ENCODE results near the gene MRPL1. TPM values are rescaled to one million over a fixed set of nuclear protein-coding genes. Genes with fewer than 3 reads are reported as not detected.

The MRPL1 gene
- total RNA-seq, 4 donors from 2014 or later = 17.1 to 25.6 (median 20.4) TPM

DNA sequence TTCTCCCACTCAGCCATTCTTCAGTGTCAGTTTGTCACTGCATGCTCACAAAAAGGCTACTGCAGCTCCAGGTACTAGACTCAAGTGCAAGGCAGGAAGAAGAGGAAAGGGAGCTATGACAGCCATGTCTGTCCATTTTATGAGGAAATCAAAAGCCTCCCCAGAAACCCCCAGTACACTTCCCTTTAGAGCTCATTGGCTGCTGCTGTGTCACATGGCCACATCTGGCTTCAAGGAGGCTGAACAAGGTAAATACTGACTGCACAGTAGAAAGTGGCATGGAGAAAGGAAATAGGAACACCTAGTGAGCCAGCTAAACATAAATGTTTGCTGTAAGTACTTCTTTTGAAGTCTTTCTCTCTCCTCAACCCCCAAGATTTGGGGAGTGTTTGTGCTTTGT is 127.3 kb downstream of the MRPL1 start:
- Histone ChIP-seq H3K4me1 (no peaks in the 10 kb centered on the region), H3K36me3 (no peaks in the 10 kb centered on the region), H3K9me3 (no peaks in the 10 kb centered on the region), H3K27me3 (no peaks in the 10 kb centered on the region), H3K27ac (no peak overlapping the region), H3K4me3 (no peak overlapping the region)
- TF ChIP-seq, protein P1, sequence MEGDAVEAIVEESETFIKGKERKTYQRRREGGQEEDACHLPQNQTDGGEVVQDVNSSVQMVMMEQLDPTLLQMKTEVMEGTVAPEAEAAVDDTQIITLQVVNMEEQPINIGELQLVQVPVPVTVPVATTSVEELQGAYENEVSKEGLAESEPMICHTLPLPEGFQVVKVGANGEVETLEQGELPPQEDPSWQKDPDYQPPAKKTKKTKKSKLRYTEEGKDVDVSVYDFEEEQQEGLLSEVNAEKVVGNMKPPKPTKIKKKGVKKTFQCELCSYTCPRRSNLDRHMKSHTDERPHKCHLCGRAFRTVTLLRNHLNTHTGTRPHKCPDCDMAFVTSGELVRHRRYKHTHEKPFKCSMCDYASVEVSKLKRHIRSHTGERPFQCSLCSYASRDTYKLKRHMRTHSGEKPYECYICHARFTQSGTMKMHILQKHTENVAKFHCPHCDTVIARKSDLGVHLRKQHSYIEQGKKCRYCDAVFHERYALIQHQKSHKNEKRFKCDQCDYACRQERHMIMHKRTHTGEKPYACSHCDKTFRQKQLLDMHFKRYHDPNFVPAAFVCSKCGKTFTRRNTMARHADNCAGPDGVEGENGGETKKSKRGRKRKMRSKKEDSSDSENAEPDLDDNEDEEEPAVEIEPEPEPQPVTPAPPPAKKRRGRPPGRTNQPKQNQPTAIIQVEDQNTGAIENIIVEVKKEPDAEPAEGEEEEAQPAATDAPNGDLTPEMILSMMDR (IDR thresholded peaks at IDR 0.05) = no peak
- TF ChIP-seq EP300 (IDR thresholded peaks at IDR 0.05) (no peak), POLR2A (IDR thresholded peaks at IDR 0.05) (no peak), POLR2AphosphoS5 (IDR thresholded peaks at IDR 0.05) (no peak)
- ATAC-seq = no peak

DNA sequence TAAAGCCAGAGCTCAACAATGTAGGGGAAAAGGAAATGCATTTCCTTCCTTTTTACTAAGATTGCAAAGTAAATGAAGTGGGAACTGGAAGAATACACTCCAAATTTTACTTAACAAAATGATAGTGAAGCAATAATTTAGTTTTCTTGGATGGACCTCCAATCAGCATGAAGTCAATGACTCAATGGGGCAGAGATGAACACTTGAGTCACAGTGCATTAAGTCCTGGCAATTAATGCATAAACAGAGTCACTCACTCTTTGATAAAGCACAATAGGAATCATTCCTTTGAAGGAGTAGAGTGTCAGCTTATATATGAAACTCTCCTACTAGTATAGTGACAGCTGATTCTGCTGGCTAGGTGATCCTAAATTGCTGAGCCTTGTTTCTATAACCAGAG is 127.8 kb downstream of the MRPL1 start:
- Histone ChIP-seq H3K27me3 (no peaks in the 10 kb centered on the region), H3K27ac (no peak overlapping the region), H3K4me3 (no peak overlapping the region), H3K4me1 (no peaks in the 10 kb centered on the region), H3K9me3 (no peaks in the 10 kb centered on the region), H3K36me3 (no peaks in the 10 kb centered on the region)
- TF ChIP-seq EP300 (IDR thresholded peaks at IDR 0.05) = no peak
- TF ChIP-seq POLR2A (IDR thresholded peaks at IDR 0.05) = no peak
- no peak for TF ChIP-seq POLR2AphosphoS5 (IDR thresholded peaks at IDR 0.05)
- TF ChIP-seq, protein P1 (IDR thresholded peaks at IDR 0.05) = no peak
- ATAC-seq = no peak

DNA sequence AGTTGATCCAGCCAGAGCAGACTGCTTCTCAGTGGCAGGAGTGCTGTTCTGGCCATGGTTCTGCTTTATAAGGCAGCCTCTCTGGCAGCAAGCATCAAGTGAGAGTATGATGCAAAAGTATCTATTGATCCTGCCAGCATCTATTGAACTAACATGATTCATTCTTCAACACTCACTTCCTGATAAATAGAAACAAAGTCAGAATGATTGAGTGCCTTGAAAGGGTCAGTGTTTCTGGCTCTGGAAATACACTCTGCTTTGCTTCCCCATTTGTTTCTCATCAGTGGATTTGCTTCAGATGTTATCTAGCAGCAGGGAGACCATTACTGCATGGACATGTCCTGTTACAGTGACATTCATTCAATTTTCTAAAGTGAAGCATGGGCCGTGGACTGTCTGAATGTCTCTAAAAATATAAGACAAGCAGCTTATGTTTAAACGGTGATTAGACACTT is 128.3 kb downstream of the MRPL1 start:
- H3K4me1 ChIP-seq = no peaks in the 10 kb centered on the region
- TF ChIP-seq, protein P1 (IDR thresholded peaks at IDR 0.05) = no peak
- TF ChIP-seq POLR2A (IDR thresholded peaks at IDR 0.05) (no peak), EP300 (IDR thresholded peaks at IDR 0.05) (no peak), POLR2AphosphoS5 (IDR thresholded peaks at IDR 0.05) (no peak)
- no peak for ATAC-seq
- H3K27ac ChIP-seq = no peak overlapping the region
- WGBS, 2 donors (ENCODE audit: low coverage in 1 of 2) = 35 to 42% methylated on average over 2 of the region's 2 CpGs
- H3K4me3 ChIP-seq = no peak overlapping the region
- H3K27me3 ChIP-seq = no peaks in the 10 kb centered on the region
- H3K9me3 ChIP-seq = no peaks in the 10 kb centered on the region
- no peaks in the 10 kb centered on the region for H3K36me3 ChIP-seq

DNA sequence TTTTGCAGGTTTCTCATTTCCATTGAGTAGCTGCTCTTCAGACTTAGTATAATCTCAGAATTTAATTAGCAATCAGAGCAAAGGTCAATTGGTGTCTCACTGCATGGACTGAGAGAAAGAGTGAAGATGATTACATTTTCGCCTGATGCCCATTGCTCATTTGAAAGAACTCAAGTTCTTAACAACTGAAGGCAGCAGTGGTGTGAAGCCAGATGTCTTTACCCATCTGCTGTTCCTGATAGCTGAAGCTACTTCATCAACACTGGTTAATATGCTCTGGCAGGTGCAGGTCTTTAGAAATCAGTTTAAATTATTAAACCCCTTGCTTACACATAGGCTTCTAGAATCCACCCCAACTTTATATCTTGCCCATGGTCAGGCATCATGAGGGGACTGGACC is 130.0 kb downstream of the MRPL1 start:
- WGBS, 2 donors (ENCODE audit: low coverage in 1 of 2) = 70 to 100% methylated on average over 1 of the region's 1 CpG
- TF ChIP-seq, protein P1 (IDR thresholded peaks at IDR 0.05) = no peak
- TF ChIP-seq POLR2AphosphoS5 (IDR thresholded peaks at IDR 0.05) (no peak), POLR2A (IDR thresholded peaks at IDR 0.05) (no peak), EP300 (IDR thresholded peaks at IDR 0.05) (no peak)
- ATAC-seq = no peak
- H3K27ac ChIP-seq = no peak overlapping the region
- no peaks in the 10 kb centered on the region for H3K9me3 ChIP-seq
- no peaks in the 10 kb centered on the region for H3K4me1 ChIP-seq
- no peaks in the 10 kb centered on the region for H3K27me3 ChIP-seq
- H3K4me3 ChIP-seq = no peak overlapping the region
- H3K36me3 ChIP-seq = no peaks in the 10 kb centered on the region

DNA sequence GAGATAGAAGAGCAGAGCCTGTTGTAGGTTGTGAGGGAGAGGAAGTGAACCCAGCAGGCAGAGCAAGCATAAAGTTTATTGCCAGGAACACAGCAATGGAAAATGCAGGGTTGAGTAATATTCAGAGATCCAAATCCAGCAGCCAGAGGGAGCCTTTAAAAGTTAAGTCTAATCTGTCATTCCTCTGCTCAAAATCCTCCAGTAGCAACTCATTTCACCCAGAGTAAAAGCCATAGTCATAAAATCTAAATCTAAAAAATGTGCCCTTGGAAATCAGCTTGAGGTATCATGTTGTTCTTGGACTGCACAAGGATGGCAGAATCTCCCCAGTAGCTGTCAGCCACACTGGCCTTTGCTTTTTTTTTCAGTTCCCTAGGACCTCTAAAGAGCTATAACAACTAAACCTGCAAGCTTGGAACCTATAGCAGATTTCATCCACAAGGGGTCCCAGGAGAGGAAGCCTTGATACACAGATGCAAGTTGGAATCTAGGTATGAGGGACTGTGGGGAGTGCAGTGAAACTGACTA is 131.6 kb downstream of the MRPL1 start:
- H3K27me3 ChIP-seq = no peaks in the 10 kb centered on the region
- no peak overlapping the region for H3K27ac ChIP-seq
- no peaks in the 10 kb centered on the region for H3K9me3 ChIP-seq
- H3K4me1 ChIP-seq = no peaks in the 10 kb centered on the region
- peak; percentile 51 for ATAC-seq
- H3K36me3 ChIP-seq = no peaks in the 10 kb centered on the region
- no peak overlapping the region for H3K4me3 ChIP-seq
- TF ChIP-seq POLR2AphosphoS5 (IDR thresholded peaks at IDR 0.05) (no peak), POLR2A (IDR thresholded peaks at IDR 0.05) (no peak), EP300 (IDR thresholded peaks at IDR 0.05) (no peak)
- TF ChIP-seq, protein P1 (IDR thresholded peaks at IDR 0.05) = peak; percentile 20 to 58 (median 41)

Measured in gastroesophageal sphincter (tissue), 4 donors.